SK-N-SH treated with all-trans-retinoic acid at 6 μM for 48 hours (cell line): ENCODE results near the gene CLSTN2.

Experiments
- ARNTL ChIP-seq: fragments of 450-650 bp; formaldehyde crosslinking; IDR thresholded peaks from 2 replicates; pipeline ENCODE4 v1.5.0; 2020; ENCODE audit warnings: low read depth, mild to moderate bottlenecking, moderate library complexity, borderline replicate concordance
- BACH2 ChIP-seq: fragments of 250-450 bp; sonication (Bioruptor Pico); IDR thresholded peaks from 2 replicates; pipeline ENCODE4 v1.9.0; 2021; ENCODE audit warnings: mild to moderate bottlenecking, borderline replicate concordance
- ISL1 ChIP-seq: fragments of 250-450 bp; sonication (Bioruptor Pico); IDR thresholded peaks from 2 replicates; pipeline ENCODE4 v2.1.2; 2022; ENCODE audit warnings: mild to moderate bottlenecking, moderate library complexity
- OSR1 ChIP-seq: fragments of 250-450 bp; sonication (Bioruptor Pico); IDR thresholded peaks from 2 replicates; pipeline ENCODE4 v1.8.0; 2022; ENCODE audit warnings: moderate library complexity, mild to moderate bottlenecking, inconsistent platforms
- RARB ChIP-seq: fragments of 250-450 bp; sonication (Bioruptor Pico); IDR thresholded peaks from 2 replicates; pipeline ENCODE4 v1.8.0; 2021; ENCODE audit warnings: mild to moderate bottlenecking, moderate library complexity
- TCF4 ChIP-seq: fragments of 250-450 bp; sonication (Bioruptor Pico); IDR thresholded peaks from 2 replicates; pipeline ENCODE4 v1.8.0; 2021; ENCODE audit warnings: mild to moderate bottlenecking, moderate library complexity, borderline replicate concordance
- ZFP30 ChIP-seq: fragments of 450-650 bp; formaldehyde crosslinking; IDR thresholded peaks from 2 replicates; pipeline ENCODE4 v1.5.0; 2022; ENCODE audit warnings: mild to moderate bottlenecking, moderate library complexity
- TF ChIP-seq, protein P1 (sequence below): fragments of 250-450 bp; sonication (Bioruptor Pico); IDR thresholded peaks from 2 replicates; pipeline ENCODE4 v1.8.0; 2020; ENCODE audit warnings: mild to moderate bottlenecking, moderate library complexity, borderline replicate concordance
- TF ChIP-seq, protein P2 (sequence below): fragments of 250-450 bp; sonication (Bioruptor Pico); IDR thresholded peaks from 2 replicates; pipeline ENCODE4 v1.5.1; 2020; ENCODE audit warnings: low read depth, mild to moderate bottlenecking, moderate library complexity

DNA sequence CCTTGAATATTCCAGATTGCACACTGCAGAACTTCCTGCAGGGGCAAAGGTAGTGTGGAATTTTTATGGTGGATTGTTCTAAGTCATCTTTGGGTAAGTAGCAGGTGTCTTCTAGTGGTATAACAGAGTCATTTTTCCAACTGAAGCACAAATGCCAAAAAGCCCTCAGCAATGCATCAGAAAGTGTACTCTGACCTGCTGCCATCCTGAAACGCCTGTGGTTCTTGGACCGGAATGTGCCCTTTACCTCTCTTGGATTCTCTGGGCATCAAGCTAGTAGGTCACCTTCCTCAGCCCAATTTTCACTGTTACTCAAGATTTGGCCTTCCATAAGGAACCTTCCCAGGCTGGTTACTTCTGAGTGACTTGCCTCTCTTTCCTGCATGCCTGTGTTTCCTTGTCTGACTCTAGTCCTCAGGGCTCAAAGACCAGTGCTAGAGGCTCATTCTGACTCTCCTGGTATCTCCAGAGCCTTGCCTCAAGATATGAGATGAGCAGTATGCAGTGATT is 4.8 kb downstream of the CLSTN2 start:
- TF ChIP-seq RARB (CRISPR knock-in tag): no peak
- TF ChIP-seq BACH2 (CRISPR knock-in tag): no peak
- TF ChIP-seq ARNTL (CRISPR knock-in tag): no peak
- no peak for TF ChIP-seq ISL1 (CRISPR knock-in tag)
- no peak for TF ChIP-seq ZFP30 (CRISPR knock-in tag)
- TF ChIP-seq, protein P1, sequence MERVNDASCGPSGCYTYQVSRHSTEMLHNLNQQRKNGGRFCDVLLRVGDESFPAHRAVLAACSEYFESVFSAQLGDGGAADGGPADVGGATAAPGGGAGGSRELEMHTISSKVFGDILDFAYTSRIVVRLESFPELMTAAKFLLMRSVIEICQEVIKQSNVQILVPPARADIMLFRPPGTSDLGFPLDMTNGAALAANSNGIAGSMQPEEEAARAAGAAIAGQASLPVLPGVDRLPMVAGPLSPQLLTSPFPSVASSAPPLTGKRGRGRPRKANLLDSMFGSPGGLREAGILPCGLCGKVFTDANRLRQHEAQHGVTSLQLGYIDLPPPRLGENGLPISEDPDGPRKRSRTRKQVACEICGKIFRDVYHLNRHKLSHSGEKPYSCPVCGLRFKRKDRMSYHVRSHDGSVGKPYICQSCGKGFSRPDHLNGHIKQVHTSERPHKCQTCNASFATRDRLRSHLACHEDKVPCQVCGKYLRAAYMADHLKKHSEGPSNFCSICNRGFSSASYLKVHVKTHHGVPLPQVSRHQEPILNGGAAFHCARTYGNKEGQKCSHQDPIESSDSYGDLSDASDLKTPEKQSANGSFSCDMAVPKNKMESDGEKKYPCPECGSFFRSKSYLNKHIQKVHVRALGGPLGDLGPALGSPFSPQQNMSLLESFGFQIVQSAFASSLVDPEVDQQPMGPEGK (CRISPR knock-in tag): no peak
- no peak for TF ChIP-seq OSR1 (CRISPR knock-in tag)
- TF ChIP-seq TCF4 (CRISPR knock-in tag): no peak
- TF ChIP-seq, protein P2, sequence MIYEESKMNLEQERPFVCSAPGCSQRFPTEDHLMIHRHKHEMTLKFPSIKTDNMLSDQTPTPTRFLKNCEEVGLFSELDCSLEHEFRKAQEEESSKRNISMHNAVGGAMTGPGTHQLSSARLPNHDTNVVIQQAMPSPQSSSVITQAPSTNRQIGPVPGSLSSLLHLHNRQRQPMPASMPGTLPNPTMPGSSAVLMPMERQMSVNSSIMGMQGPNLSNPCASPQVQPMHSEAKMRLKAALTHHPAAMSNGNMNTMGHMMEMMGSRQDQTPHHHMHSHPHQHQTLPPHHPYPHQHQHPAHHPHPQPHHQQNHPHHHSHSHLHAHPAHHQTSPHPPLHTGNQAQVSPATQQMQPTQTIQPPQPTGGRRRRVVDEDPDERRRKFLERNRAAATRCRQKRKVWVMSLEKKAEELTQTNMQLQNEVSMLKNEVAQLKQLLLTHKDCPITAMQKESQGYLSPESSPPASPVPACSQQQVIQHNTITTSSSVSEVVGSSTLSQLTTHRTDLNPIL (CRISPR knock-in tag): no peak
